HG03460 (cell line): ENCODE data around the gene FAM110D.
A peak's percentile ranks its signal among the peaks of the same experiment; 100 is the strongest.

Experiments used
- ATAC-seq: cut with Tn5 transposase; IDR thresholded peaks from one replicate; pipeline ENCODE4 v1.9.1; 2021; ENCODE audit not compliant: unreplicated experiment

Gene FAM110D

GRCh38 chr1:26161415-26162219 lies 2.7 kb downstream of the FAM110D start:
- no peak for ATAC-seq

- no peak for ATAC-seq
These were observed 3.4 kb downstream of the FAM110D start for GRCh38 chr1:26162220-26162709.

- no peak for ATAC-seq
These were observed 4.8 kb downstream of the FAM110D start for GRCh38 chr1:26163684-26164035.

GRCh38 chr1:26164036-26164860 lies 5.4 kb downstream of the FAM110D start:
- no peak for ATAC-seq

- ATAC-seq = no peak
These were observed 6.3 kb downstream of the FAM110D start for GRCh38 chr1:26164861-26165842.

- no peak for ATAC-seq
These were observed 7.9 kb downstream of the FAM110D start for GRCh38 chr1:26166719-26167281.

GRCh38 chr1:26168410-26169197 lies 9.7 kb downstream of the FAM110D start, which contains the start of gene C1orf232:
Gene C1orf232, minus strand, starts transcription at chr1:26168963. Its CDS starts 464 bp downstream, at chr1:26168499.
- no peak for ATAC-seq

GRCh38 chr1:26169198-26169554 lies 10.3 kb downstream of the FAM110D start:
- no peak for ATAC-seq

GRCh38 chr1:26169669-26170471 lies 11.0 kb downstream of the FAM110D start, which contains the start of gene ZNF593:
Gene ZNF593, plus strand, starts transcription at chr1:26169908. Its CDS starts 76 bp downstream, at chr1:26169984.
- peak; percentile 86 for ATAC-seq

- no peak for ATAC-seq
These were observed 11.6 kb downstream of the FAM110D start for GRCh38 chr1:26170472-26170821.

- no peak for ATAC-seq
These were observed 12.5 kb downstream of the FAM110D start, which contains the start of gene ZNF593OS for GRCh38 chr1:26171084-26172072. Gene ZNF593OS, minus strand, starts transcription at chr1:26171832. Its CDS starts 171 bp downstream, at chr1:26171661.

GRCh38 chr1:26175346-26175745 lies 16.5 kb downstream of the FAM110D start:
- ATAC-seq = no peak

- ATAC-seq = no peak
These were observed 18.4 kb downstream of the FAM110D start, which contains the start of gene CNKSR1 for GRCh38 chr1:26177182-26177684. Gene CNKSR1, plus strand, starts transcription at chr1:26177491. Its CDS starts 57 bp downstream, at chr1:26177548.

- ATAC-seq = no peak
These were observed 21.2 kb downstream of the FAM110D start for GRCh38 chr1:26180010-26180506.

GRCh38 chr1:26181586-26182382 lies 22.9 kb downstream of the FAM110D start:
- no peak for ATAC-seq

- no peak for ATAC-seq
These were observed 23.5 kb downstream of the FAM110D start for GRCh38 chr1:26182383-26182696.
